SK-N-MC (cell line): ENCODE data around the gene SEPTIN8.

ENCODE experiments used
- EZH2 ChIP-seq: fragments of 200-600 bp; sonication (generic); IDR thresholded peaks from one replicate; pipeline ENCODE4 v1.6.1; 2017; ENCODE audit warnings: antibody characterized with exemption
- FOXP2 ChIP-seq: optimal IDR thresholded peaks from 2 replicates; pipeline ENCODE3; 2011; ENCODE audit warnings: mild to moderate bottlenecking, moderate library complexity; ENCODE audit not compliant: insufficient read depth; ENCODE audit errors: extremely low read length, control extremely low read depth
- POLR2AphosphoS5 ChIP-seq: IDR thresholded peaks from 2 replicates; pipeline ENCODE4 v1.6.1; 2012; ENCODE audit warnings: mild to moderate bottlenecking, low read depth, low read length, borderline replicate concordance

- TF ChIP-seq FOXP2 (no peak), POLR2AphosphoS5 (no peak), EZH2 (no peak)
Measured at GRCh38 chr5:132754947-132755346, 22.1 kb downstream of the SEPTIN8 start.
